Neural crest cell (in vitro differentiated cells): ENCODE results near the gene STARD3. TPM values are rescaled to one million over a fixed set of nuclear protein-coding genes. Genes with fewer than 3 reads are reported as not detected.
A peak's percentile ranks its signal among the peaks of the same experiment; 100 is the strongest.
"Not testable (repeated sequence)": the region's sequence is repeated elsewhere in the genome, so short reads cannot be mapped to it uniquely, and the experiment has no call there.

Experiments
- DNase-seq: peaks from one replicate; pipeline ENCODE4 v3.0.0; 2021; ENCODE audit warnings: low read depth, mixed read lengths, low spot score
- H3K27ac Mint-ChIP-seq: one replicate; pipeline ENCODE4 v1.8.0; 2021; ENCODE audit warnings: mild to moderate bottlenecking, mixed read lengths; ENCODE audit not compliant: unreplicated experiment
- H3K27me3 Mint-ChIP-seq: 2 replicates; pipeline ENCODE4 v1.8.0; 2021; ENCODE audit warnings: low read depth, mild to moderate bottlenecking, mixed read lengths
- H3K36me3 Mint-ChIP-seq: 2 replicates; pipeline ENCODE4 v1.8.0; 2021; ENCODE audit warnings: low read depth, mild to moderate bottlenecking, mixed read lengths
- H3K4me1 Mint-ChIP-seq: 2 replicates; pipeline ENCODE4 v1.8.0; 2021; ENCODE audit warnings: mixed read lengths
- H3K4me3 Mint-ChIP-seq: one replicate; pipeline ENCODE4 v1.8.0; 2021; ENCODE audit warnings: mild to moderate bottlenecking, mixed read lengths
- H3K9me3 Mint-ChIP-seq: 2 replicates; pipeline ENCODE4 v1.8.0; 2021; ENCODE audit warnings: mixed read lengths
- total RNA-seq: library from RNA; stranded (reverse); gene quantifications from 2 replicates; pipeline ENCODE4 v1.2.1, GENCODE V29; 2021
- TF ChIP-seq, protein P1 (sequence below): fragments of 200-600 bp; sonication (generic); conservative IDR thresholded peaks from 2 replicates; pipeline ENCODE4 v1.5.0; 2021; ENCODE audit warnings: antibody characterized with exemption, mild to moderate bottlenecking

Gene STARD3
- total RNA-seq, 1 donor from 2014 or later, result 60.6 TPM

DNA sequence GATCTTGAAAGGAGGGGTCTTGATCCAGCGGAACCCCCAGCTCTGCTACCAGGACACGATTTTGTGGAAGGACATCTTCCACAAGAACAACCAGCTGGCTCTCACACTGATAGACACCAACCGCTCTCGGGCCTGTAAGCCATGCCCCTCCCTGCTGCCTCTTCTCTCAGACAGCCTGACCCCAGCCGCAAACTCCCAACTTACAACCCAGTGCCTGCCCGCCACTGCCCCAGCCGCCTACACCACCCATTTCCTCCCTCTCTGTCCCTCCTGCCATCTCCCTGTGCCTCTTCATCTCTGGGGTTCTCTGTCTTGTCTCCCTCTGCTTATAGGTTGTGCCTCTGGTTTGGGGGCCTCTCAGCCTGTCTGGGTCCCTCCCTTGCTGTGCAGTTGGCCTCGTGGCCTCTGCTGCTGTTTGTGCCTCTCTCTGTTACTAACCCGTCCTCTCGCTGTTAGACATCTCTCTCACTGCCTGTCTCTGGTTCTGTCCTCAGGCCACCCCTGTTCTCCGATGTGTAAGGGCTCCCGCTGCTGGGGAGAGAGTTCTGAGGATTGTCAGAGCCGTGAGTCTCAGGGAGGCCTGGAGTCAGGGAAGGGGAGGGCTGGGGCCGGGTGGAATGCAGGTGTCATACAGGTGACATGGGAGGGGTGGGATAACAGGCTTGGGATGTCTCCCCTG lies 72.5 kb downstream of the STARD3 start:
- no peak for DNase-seq
- no peaks in the 10 kb centered on the region for H3K4me1 Mint-ChIP-seq
- peak overlapping the region; percentile 8 for H3K27ac Mint-ChIP-seq
- H3K27me3 Mint-ChIP-seq, result no peaks in the 10 kb centered on the region
- no peak overlapping the region for H3K4me3 Mint-ChIP-seq
- H3K9me3 Mint-ChIP-seq, result no peaks in the 10 kb centered on the region
- TF ChIP-seq, protein P1, sequence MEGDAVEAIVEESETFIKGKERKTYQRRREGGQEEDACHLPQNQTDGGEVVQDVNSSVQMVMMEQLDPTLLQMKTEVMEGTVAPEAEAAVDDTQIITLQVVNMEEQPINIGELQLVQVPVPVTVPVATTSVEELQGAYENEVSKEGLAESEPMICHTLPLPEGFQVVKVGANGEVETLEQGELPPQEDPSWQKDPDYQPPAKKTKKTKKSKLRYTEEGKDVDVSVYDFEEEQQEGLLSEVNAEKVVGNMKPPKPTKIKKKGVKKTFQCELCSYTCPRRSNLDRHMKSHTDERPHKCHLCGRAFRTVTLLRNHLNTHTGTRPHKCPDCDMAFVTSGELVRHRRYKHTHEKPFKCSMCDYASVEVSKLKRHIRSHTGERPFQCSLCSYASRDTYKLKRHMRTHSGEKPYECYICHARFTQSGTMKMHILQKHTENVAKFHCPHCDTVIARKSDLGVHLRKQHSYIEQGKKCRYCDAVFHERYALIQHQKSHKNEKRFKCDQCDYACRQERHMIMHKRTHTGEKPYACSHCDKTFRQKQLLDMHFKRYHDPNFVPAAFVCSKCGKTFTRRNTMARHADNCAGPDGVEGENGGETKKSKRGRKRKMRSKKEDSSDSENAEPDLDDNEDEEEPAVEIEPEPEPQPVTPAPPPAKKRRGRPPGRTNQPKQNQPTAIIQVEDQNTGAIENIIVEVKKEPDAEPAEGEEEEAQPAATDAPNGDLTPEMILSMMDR, result no peak
- no peaks in the 10 kb centered on the region for H3K36me3 Mint-ChIP-seq

DNA sequence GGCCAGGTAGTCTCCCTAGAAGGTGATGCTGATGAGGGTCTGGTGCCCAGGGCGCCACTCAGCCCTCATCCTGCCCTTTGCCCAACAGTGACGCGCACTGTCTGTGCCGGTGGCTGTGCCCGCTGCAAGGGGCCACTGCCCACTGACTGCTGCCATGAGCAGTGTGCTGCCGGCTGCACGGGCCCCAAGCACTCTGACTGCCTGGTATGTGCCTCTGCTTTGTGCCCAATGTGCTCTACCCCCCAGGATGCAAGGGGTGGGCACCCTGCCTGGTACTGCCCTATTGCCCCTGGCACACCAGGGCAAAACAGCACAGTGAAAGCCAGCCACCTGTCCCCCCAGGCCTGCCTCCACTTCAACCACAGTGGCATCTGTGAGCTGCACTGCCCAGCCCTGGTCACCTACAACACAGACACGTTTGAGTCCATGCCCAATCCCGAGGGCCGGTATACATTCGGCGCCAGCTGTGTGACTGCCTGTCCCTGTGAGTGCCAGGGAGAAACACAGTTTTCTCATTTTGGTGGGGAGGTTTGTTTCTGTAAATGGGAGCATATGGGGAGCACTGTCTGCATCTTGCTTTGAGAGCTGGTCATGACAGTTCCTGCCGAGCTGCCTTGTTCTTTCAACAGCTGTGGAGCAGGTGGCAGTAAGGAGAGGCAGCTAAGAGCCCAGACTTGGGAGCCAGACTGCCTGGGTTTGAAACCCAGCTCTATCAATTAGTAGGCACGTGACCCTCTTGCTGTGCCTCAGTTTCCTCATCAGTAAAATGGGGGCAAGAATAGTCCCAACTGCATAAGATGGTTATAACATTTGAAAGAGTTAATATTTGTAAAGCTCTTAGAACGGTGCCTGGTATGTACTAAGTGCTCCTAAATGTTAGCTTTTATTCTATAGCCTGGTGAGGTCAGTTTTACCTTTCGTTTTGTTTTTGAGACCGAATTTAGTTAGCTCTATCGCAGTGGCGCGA lies 73.3 kb downstream of the STARD3 start:
- Mint-ChIP-seq H3K9me3 (no peaks in the 10 kb centered on the region), H3K36me3 (no peaks in the 10 kb centered on the region), H3K4me1 (no peaks in the 10 kb centered on the region), H3K27me3 (no peaks in the 10 kb centered on the region), H3K4me3 (no peak overlapping the region), H3K27ac (no peak overlapping the region)
- DNase-seq, result no peak
- TF ChIP-seq, protein P1, result no peak

DNA sequence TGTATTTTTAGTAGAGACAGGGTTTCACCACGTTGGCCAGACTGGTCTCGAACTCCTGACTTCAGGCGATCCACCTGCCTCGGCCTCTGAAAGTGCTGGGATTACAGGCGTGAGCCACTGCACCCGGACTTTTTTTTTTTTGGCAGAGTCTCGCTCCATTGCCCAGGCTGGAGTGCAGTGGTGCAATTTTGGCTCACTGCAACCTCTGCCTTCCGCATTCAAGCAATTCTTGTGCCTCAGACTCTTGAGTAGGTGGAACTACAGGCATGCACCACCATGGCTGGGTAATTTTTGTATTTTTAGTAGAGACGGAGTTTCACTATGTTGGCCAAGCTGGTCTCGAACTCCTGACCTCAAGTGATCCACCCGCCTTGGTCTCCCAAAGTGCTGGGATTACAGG lies 74.1 kb downstream of the STARD3 start:
- not testable (repeated sequence) for H3K27ac Mint-ChIP-seq, H3K27me3 Mint-ChIP-seq, H3K9me3 Mint-ChIP-seq, H3K36me3 Mint-ChIP-seq, H3K4me1 Mint-ChIP-seq, H3K4me3 Mint-ChIP-seq, DNase-seq

DNA sequence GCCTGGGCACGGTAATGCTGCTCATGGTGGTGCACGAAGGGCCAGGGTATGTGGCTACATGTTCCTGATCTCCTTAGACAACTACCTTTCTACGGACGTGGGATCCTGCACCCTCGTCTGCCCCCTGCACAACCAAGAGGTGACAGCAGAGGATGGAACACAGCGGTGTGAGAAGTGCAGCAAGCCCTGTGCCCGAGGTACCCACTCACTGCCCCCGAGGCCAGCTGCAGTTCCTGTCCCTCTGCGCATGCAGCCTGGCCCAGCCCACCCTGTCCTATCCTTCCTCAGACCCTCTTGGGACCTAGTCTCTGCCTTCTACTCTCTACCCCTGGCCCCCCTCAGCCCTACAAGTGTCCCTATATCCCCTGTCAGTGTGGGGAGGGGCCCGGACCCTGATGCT lies 74.9 kb downstream of the STARD3 start:
- no peak for DNase-seq
- TF ChIP-seq, protein P1, result no peak
- Mint-ChIP-seq H3K4me3 (no peak overlapping the region), H3K27me3 (no peaks in the 10 kb centered on the region), H3K27ac (no peak overlapping the region), H3K9me3 (no peaks in the 10 kb centered on the region), H3K36me3 (no peaks in the 10 kb centered on the region), H3K4me1 (no peaks in the 10 kb centered on the region)

Other genes with a start within 250 kb of the STARD3 start
- 13.8 and 14.3 TPM in 2 replicates for gene FBXL20, start 235.5 kb upstream of the STARD3 start, total RNA-seq
- gene MED1, start 185.9 kb upstream of the STARD3 start, total RNA-seq, result 63.4 and 65.0 TPM in 2 replicates
- 69.1 and 69.8 TPM in 2 replicates for gene CDK12, start 175.7 kb upstream of the STARD3 start, total RNA-seq
- gene NEUROD2, start 29.2 kb upstream of the STARD3 start, total RNA-seq, result not detected in 2 replicates
- gene PPP1R1B, start 10.2 kb upstream of the STARD3 start, total RNA-seq, result not detected in 2 replicates
- 1.9 and 2.8 TPM in 2 replicates for gene TCAP, start 28.2 kb downstream of the STARD3 start, total RNA-seq
- 0.84 and 0.86 TPM in 2 replicates for gene PNMT, start 31.3 kb downstream of the STARD3 start, total RNA-seq
- 18.2 and 21.7 TPM in 2 replicates for gene PGAP3, start 50.9 kb downstream of the STARD3 start, total RNA-seq
- 78.4 and 82.9 TPM in 2 replicates for gene ERBB2, start 62.9 kb downstream of the STARD3 start, total RNA-seq
- gene MIEN1, start 93.4 kb downstream of the STARD3 start, total RNA-seq, result 35.6 and 36.8 TPM in 2 replicates
- gene GRB7, start 100.8 kb downstream of the STARD3 start, total RNA-seq, result not detected in 2 replicates
- gene IKZF3, start 227.2 kb downstream of the STARD3 start, total RNA-seq, result not detected in 2 replicates
- not detected in 2 replicates for gene ZPBP2, start 231.1 kb downstream of the STARD3 start, total RNA-seq